Measurements from ENCODE around the gene HINT2.

The HINT2 gene

GRCh38 chr9:35822926-35823325 is 8.1 kb upstream of the HINT2 start:
- Histone ChIP-seq H3K4me3 (ENCODE audit: low read depth, low read length) (no peak overlapping the region), H3K27me3 (ENCODE audit: control insufficient read depth, insufficient read depth, low read length) (no peaks in the 10 kb centered on the region), H2AFZ (no peak overlapping the region), H3K4me1 (no peaks in the 10 kb centered on the region), H3K4me2 (ENCODE audit: low read length) (no peak overlapping the region), H3K9ac (no peak overlapping the region), H3K27ac (no peak overlapping the region), H3K9me3 (ENCODE audit: control insufficient read depth, low read length) (no peaks in the 10 kb centered on the region), H3K79me2 (no peaks in the 10 kb centered on the region), H3K36me3 (ENCODE audit: control insufficient read depth, insufficient read depth, low read length) (no peaks in the 10 kb centered on the region)
- TF ChIP-seq, protein P1, sequence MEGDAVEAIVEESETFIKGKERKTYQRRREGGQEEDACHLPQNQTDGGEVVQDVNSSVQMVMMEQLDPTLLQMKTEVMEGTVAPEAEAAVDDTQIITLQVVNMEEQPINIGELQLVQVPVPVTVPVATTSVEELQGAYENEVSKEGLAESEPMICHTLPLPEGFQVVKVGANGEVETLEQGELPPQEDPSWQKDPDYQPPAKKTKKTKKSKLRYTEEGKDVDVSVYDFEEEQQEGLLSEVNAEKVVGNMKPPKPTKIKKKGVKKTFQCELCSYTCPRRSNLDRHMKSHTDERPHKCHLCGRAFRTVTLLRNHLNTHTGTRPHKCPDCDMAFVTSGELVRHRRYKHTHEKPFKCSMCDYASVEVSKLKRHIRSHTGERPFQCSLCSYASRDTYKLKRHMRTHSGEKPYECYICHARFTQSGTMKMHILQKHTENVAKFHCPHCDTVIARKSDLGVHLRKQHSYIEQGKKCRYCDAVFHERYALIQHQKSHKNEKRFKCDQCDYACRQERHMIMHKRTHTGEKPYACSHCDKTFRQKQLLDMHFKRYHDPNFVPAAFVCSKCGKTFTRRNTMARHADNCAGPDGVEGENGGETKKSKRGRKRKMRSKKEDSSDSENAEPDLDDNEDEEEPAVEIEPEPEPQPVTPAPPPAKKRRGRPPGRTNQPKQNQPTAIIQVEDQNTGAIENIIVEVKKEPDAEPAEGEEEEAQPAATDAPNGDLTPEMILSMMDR (IDR thresholded peaks at IDR 0.05) = no peak

GRCh38 chr9:35820076-35820475 is 5.2 kb upstream of the HINT2 start:
- H3K27ac ChIP-seq = no peak overlapping the region
- no peak overlapping the region for H2AFZ ChIP-seq
- H3K27me3 ChIP-seq (ENCODE audit: control insufficient read depth, insufficient read depth, low read length) = no peaks in the 10 kb centered on the region
- TF ChIP-seq, protein P1 (IDR thresholded peaks at IDR 0.05) = no peak
- H3K36me3 ChIP-seq (ENCODE audit: control insufficient read depth, insufficient read depth, low read length) = no peaks in the 10 kb centered on the region
- H3K4me1 ChIP-seq = no peaks in the 10 kb centered on the region
- no peaks in the 10 kb centered on the region for H3K79me2 ChIP-seq
- H3K4me3 ChIP-seq (ENCODE audit: low read depth, low read length) = no peak overlapping the region
- no peak overlapping the region for H3K4me2 ChIP-seq (ENCODE audit: low read length)
- H3K9ac ChIP-seq = no peak overlapping the region
- no peaks in the 10 kb centered on the region for H3K9me3 ChIP-seq (ENCODE audit: control insufficient read depth, low read length)

- H3K27ac ChIP-seq = no peak overlapping the region
These were observed 3.5 kb upstream of the HINT2 start for GRCh38 chr9:35818341-35818740.

DNA sequence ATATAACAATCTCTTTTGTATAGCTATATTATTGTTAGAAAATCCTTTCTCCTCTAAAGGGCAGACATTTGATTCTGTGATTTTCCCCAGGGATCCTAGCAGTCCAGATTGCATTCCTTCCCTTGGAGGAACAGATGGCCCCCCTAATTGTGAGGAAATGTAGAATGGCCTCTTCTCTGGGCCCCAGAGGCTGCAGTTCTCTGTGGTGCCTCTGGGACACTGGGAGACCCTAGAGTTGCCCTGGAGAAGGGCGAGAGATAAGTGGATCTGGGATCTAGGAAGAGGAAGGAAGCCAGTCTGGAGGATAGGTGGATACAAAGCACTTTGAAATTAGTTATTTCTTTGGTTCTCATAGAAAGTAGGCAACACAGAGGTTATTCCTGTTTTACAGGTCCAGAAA is 1.9 kb upstream of the HINT2 start:
- Histone ChIP-seq H3K27ac (no peak overlapping the region), H3K36me3 (ENCODE audit: control insufficient read depth, insufficient read depth, low read length) (no peaks in the 10 kb centered on the region), H3K9me3 (ENCODE audit: control insufficient read depth, low read length) (no peaks in the 10 kb centered on the region), H3K4me1 (peaks cover 17% of the 10 kb centered on the region), H3K27me3 (ENCODE audit: control insufficient read depth, insufficient read depth, low read length) (no peaks in the 10 kb centered on the region), H3K4me3 (ENCODE audit: low read depth, low read length) (no peak overlapping the region), H3K79me2 (no peaks in the 10 kb centered on the region), H2AFZ (no peak overlapping the region), H3K9ac (no peak overlapping the region), H3K4me2 (ENCODE audit: low read length) (no peak overlapping the region)
- TF ChIP-seq, protein P1 (IDR thresholded peaks at IDR 0.05) = no peak

More at GRCh38 chr9:35818341-35818740, 3.5 kb upstream of the HINT2 start:
- no peak overlapping the region for H3K4me2 ChIP-seq (ENCODE audit: low read length)
- H3K9ac ChIP-seq = no peak overlapping the region
- H3K4me3 ChIP-seq (ENCODE audit: low read depth, low read length) = no peak overlapping the region
- no peaks in the 10 kb centered on the region for H3K27me3 ChIP-seq (ENCODE audit: control insufficient read depth, insufficient read depth, low read length)
- TF ChIP-seq, protein P1 (IDR thresholded peaks at IDR 0.05) = no peak
- no peaks in the 10 kb centered on the region for H3K9me3 ChIP-seq (ENCODE audit: control insufficient read depth, low read length)
- no peaks in the 10 kb centered on the region for H3K36me3 ChIP-seq (ENCODE audit: control insufficient read depth, insufficient read depth, low read length)
- peaks cover 8% of the 10 kb centered on the region for H3K4me1 ChIP-seq
- no peak overlapping the region for H2AFZ ChIP-seq
- no peaks in the 10 kb centered on the region for H3K79me2 ChIP-seq

- Histone ChIP-seq H3K4me2 (ENCODE audit: low read length) (peak overlapping the region; percentile 94), H3K4me1 (peaks cover 17% of the 10 kb centered on the region), H3K27ac (peak overlapping the region; percentile 97), H3K9ac (peak overlapping the region; percentile 67), H3K36me3 (ENCODE audit: control insufficient read depth, insufficient read depth, low read length) (no peaks in the 10 kb centered on the region), H3K27me3 (ENCODE audit: control insufficient read depth, insufficient read depth, low read length) (no peaks in the 10 kb centered on the region), H3K4me3 (ENCODE audit: low read depth, low read length) (peak overlapping the region; percentile 97), H3K9me3 (ENCODE audit: control insufficient read depth, low read length) (no peaks in the 10 kb centered on the region), H2AFZ (peak overlapping the region; percentile 93), H3K79me2 (no peaks in the 10 kb centered on the region)
- TF ChIP-seq, protein P1 (IDR thresholded peaks at IDR 0.05) = peak; percentile 24
These were observed 569 bp downstream of the HINT2 start for GRCh38 chr9:35814106-35814840.
